ENCODE results near the gene TTC7B.
A peak's percentile ranks its signal among the peaks of the same experiment; 100 is the strongest.
"Not testable (repeated sequence)": the region's sequence is repeated elsewhere in the genome, so short reads cannot be mapped to it uniquely, and the experiment has no call there.

TTC7B gene, protein sequence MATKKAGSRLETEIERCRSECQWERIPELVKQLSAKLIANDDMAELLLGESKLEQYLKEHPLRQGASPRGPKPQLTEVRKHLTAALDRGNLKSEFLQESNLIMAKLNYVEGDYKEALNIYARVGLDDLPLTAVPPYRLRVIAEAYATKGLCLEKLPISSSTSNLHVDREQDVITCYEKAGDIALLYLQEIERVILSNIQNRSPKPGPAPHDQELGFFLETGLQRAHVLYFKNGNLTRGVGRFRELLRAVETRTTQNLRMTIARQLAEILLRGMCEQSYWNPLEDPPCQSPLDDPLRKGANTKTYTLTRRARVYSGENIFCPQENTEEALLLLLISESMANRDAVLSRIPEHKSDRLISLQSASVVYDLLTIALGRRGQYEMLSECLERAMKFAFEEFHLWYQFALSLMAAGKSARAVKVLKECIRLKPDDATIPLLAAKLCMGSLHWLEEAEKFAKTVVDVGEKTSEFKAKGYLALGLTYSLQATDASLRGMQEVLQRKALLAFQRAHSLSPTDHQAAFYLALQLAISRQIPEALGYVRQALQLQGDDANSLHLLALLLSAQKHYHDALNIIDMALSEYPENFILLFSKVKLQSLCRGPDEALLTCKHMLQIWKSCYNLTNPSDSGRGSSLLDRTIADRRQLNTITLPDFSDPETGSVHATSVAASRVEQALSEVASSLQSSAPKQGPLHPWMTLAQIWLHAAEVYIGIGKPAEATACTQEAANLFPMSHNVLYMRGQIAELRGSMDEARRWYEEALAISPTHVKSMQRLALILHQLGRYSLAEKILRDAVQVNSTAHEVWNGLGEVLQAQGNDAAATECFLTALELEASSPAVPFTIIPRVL

DNA sequence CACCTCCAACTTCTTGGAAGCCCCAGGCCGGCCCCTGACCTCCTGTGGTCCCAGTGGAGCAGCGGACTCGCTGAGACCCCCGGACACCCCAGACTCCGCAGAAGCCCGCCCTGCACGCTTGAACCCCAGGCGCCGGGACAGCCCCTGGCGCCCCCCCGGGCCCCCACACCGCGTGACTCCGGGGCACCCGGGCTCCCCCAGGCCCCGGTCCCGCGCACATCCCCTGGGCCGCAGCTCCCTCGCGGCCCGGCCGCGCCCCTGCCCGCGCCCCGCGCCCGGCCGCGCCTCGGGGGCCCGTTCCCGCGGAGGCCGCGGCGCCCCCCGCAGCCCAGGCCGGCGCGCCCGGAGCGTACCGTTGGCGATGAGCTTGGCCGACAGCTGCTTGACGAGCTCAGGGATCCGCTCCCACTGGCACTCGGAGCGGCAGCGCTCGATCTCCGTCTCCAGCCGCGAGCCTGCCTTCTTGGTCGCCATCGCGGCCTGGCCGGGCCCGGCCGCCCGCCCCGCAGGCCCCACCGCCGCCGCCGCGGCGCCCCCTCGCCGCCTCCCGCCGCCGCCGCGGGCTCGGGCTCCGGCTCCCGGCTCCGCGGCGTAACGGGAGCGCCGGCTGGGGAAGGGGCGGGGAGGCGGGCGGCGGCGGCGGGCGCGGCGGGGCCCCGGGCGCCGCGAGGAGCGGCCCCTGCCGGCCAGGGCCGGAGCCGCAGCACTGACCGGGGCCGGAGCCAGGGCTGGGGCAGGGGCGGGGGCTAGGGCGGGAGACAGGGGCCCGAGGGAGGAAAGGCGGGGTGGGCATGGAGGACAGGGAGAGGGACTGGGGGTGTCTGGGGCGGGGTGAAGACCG, at the start of gene TTC7B:
TTC7B (minus strand) TSS at position 609 of the 841 bp plus-strand sequence; CDS start at position 474, 135 bp downstream.
- no peak within 1 kb of the TSS for H3K4me3 ChIP-seq (ENCODE audit: low read depth, low read length)
- TF ChIP-seq, protein P1, sequence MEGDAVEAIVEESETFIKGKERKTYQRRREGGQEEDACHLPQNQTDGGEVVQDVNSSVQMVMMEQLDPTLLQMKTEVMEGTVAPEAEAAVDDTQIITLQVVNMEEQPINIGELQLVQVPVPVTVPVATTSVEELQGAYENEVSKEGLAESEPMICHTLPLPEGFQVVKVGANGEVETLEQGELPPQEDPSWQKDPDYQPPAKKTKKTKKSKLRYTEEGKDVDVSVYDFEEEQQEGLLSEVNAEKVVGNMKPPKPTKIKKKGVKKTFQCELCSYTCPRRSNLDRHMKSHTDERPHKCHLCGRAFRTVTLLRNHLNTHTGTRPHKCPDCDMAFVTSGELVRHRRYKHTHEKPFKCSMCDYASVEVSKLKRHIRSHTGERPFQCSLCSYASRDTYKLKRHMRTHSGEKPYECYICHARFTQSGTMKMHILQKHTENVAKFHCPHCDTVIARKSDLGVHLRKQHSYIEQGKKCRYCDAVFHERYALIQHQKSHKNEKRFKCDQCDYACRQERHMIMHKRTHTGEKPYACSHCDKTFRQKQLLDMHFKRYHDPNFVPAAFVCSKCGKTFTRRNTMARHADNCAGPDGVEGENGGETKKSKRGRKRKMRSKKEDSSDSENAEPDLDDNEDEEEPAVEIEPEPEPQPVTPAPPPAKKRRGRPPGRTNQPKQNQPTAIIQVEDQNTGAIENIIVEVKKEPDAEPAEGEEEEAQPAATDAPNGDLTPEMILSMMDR (IDR thresholded peaks at IDR 0.05; ENCODE audit: borderline replicate concordance, insufficient read depth, low read depth, low read length): peak; percentile 56; the same call in 1 of the 2 replicates

DNA sequence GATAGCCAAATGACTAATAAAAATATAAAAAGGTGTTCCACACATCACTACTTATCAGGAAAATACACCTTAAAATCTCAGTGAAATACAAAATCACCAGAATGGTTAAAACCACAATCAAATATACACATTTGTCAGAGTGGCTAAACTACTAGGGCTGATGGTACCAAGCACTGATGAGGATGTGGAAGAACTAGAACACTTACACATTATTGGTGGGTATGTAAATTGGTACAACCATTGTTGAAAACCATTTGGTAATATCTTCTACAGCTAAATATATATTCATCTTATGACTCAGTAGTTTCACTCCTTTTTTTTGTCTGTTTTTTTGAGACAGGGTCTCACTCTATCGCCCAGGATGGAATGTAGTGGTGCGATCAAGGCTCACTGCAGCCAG, 48.5 kb upstream of the TTC7B start:
- H3K4me3 ChIP-seq (ENCODE audit: low read depth, low read length): no peak overlapping the region
- TF ChIP-seq, protein P1 (IDR thresholded peaks at IDR 0.05; ENCODE audit: borderline replicate concordance, insufficient read depth, low read depth, low read length): no peak

GRCh38 chr14:90858511-90858910, 42.3 kb upstream of the TTC7B start:
- TF ChIP-seq, protein P1 (IDR thresholded peaks at IDR 0.05; ENCODE audit: borderline replicate concordance, insufficient read depth, low read depth, low read length): no peak
- no peak overlapping the region for H3K4me3 ChIP-seq (ENCODE audit: low read depth, low read length)

- TF ChIP-seq, protein P1 (IDR thresholded peaks at IDR 0.05; ENCODE audit: borderline replicate concordance, insufficient read depth, low read depth, low read length): no peak
- no peak overlapping the region for H3K4me3 ChIP-seq (ENCODE audit: low read depth, low read length)
Measured at GRCh38 chr14:90857866-90858265, 41.6 kb upstream of the TTC7B start.

GRCh38 chr14:90856115-90856514, 39.9 kb upstream of the TTC7B start:
- not testable (repeated sequence) for H3K4me3 ChIP-seq (ENCODE audit: low read depth, low read length)

DNA sequence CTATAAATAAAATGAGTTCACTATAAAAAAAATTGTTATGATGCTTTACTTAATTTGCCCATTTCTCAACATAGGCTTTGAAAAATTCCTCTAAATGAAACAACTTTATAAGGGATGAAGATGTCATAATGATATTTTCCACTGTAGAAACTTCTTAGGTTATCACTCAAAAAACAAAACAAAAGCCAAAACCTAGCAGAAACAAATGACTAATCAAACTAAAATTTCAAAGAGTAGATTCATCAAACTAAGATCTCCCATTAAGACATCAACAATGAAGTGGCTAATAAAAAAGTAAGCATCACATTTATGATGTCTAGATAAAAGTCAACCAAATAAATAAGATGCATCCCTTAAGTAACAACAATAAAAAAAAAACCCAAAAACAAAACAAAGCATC, 36.9 kb upstream of the TTC7B start:
- H3K4me3 ChIP-seq (ENCODE audit: low read depth, low read length): no peak overlapping the region
- TF ChIP-seq, protein P1 (IDR thresholded peaks at IDR 0.05; ENCODE audit: borderline replicate concordance, insufficient read depth, low read depth, low read length): no peak
